Measurements from ENCODE around the gene SPACA5.

GRCh38 chrX:48046846-48047245 lies 40.1 kb downstream of the SPACA5 start:
- TF ChIP-seq CTCF (IDR thresholded peaks at IDR 0.05) (no peak), POLR2A (IDR thresholded peaks at IDR 0.05) (no peak), EP300 (IDR thresholded peaks at IDR 0.05) (no peak)
